ENCODE results near the gene CARNS1.

- TF ChIP-seq CTCF (IDR thresholded peaks at IDR 0.05) (peak in 4 of 12 donors; percentile 8 to 31 (median 22)), POLR2A (IDR thresholded peaks at IDR 0.05) (no peak)
Measured at GRCh38 chr11:67452141-67452952, 36.9 kb downstream of the CARNS1 start, which contains the start of gene GPR152.
